OCI-LY7 (cell line): ENCODE measurements around the gene CTNNA3. TPM values are rescaled to one million over a fixed set of nuclear protein-coding genes. Genes with fewer than 3 reads are reported as not detected.

Experiments
- BruUV-seq: library from RNA; stranded (reverse); fragments of 400-500 nt; replicated peaks from 2 replicates; lab custom pipeline; 2021; lab: Mats Ljungman, UMichigan
- CTCF ChIA-PET: fragments of 300-600 bp; sonication (Branson Sonifier 250); formaldehyde crosslinking; loops from one replicate; lab custom pipeline; 2022; ENCODE audit warnings: antibody characterized with exemption; ENCODE audit not compliant: unreplicated experiment; lab: Charles Lee
- POLR2A ChIA-PET: fragments of 300-600 bp; sonication (Branson Sonifier 250); formaldehyde crosslinking; loops from one replicate; lab custom pipeline; 2022; ENCODE audit warnings: antibody characterized with exemption; lab: Charles Lee
- DNase-seq: peaks from one replicate; pipeline ENCODE4 v3.0.0-alpha.2; 2015; ENCODE audit warnings: low spot score
- H2AFZ ChIP-seq: fragments of 200-600 bp; sonication (generic), shearing (Covaris generic); 2 replicates; pipeline ENCODE4 v1.6.1; 2014; ENCODE audit warnings: mild to moderate bottlenecking, antibody characterized with exemption, low read length, moderate library complexity
- H3K27ac ChIP-seq: fragments of 200-600 bp; sonication (generic); 2 replicates; pipeline ENCODE4 v1.5.1; 2014; ENCODE audit warnings: mixed run types, low read depth, mild to moderate bottlenecking, moderate library complexity, low read length, inconsistent platforms; ENCODE audit not compliant: poor library complexity, severe bottlenecking
- H3K36me3 ChIP-seq: fragments of 200-600 bp; sonication (generic); 2 replicates; pipeline ENCODE4 v1.6.1; 2014; ENCODE audit warnings: mild to moderate bottlenecking, antibody characterized with exemption, low read length, moderate library complexity, mixed read lengths; ENCODE audit not compliant: insufficient read depth
- H3K4me1 ChIP-seq: fragments of 200-600 bp; sonication (generic); 2 replicates; pipeline ENCODE4 v1.5.1; 2014; ENCODE audit warnings: mild to moderate bottlenecking, low read length; ENCODE audit not compliant: insufficient read depth, poor library complexity, severe bottlenecking
- H3K4me2 ChIP-seq: fragments of 200-600 bp; sonication (generic); 2 replicates; pipeline ENCODE4 v1.6.1; 2014; ENCODE audit warnings: mild to moderate bottlenecking, low read length
- H3K4me3 ChIP-seq: fragments of 200-600 bp; sonication (generic); 2 replicates; pipeline ENCODE4 v1.5.1; 2014; ENCODE audit warnings: mild to moderate bottlenecking, low read depth, low read length; ENCODE audit not compliant: poor library complexity, severe bottlenecking
- H3K79me2 ChIP-seq: fragments of 200-600 bp; sonication (generic); 2 replicates; pipeline ENCODE4 v1.6.1; 2016; ENCODE audit warnings: low read depth, mild to moderate bottlenecking, low read length, moderate library complexity, mixed read lengths; ENCODE audit not compliant: insufficient read depth
- H3K9me2 ChIP-seq: fragments of 200-600 bp; sonication (generic); 2 replicates; pipeline ENCODE4 v1.6.1; 2016; ENCODE audit warnings: mild to moderate bottlenecking, low read length, mixed read lengths; ENCODE audit not compliant: insufficient read depth
- H3K9me3 ChIP-seq: fragments of 200-600 bp; sonication (generic); 2 replicates; pipeline ENCODE4 v1.6.1; 2014; ENCODE audit warnings: mild to moderate bottlenecking, mixed run types, low read length, mixed read lengths
- H4K20me1 ChIP-seq: fragments of 200-600 bp; sonication (generic); 2 replicates; pipeline ENCODE4 v1.6.1; 2014; ENCODE audit warnings: mild to moderate bottlenecking, antibody characterized with exemption, low read length, moderate library complexity, mixed read lengths; ENCODE audit not compliant: insufficient read depth
- CTCF ChIP-seq: fragments of 200-600 bp; sonication (generic); conservative IDR thresholded peaks from 2 replicates; pipeline ENCODE4 v1.5.1; 2014; ENCODE audit warnings: mild to moderate bottlenecking, antibody characterized with exemption, low read length, moderate library complexity, mixed read lengths
- EZH2phosphoT487 ChIP-seq: fragments of 200-600 bp; sonication (generic); IDR thresholded peaks from 2 replicates; pipeline ENCODE4 v1.6.1; 2018; ENCODE audit warnings: low read depth, borderline replicate concordance, mild to moderate bottlenecking, mixed run types, antibody characterized with exemption, low read length, moderate library complexity, mixed read lengths
- intact Hi-C: fragments of 100-400 bp; cut with micrococcal nuclease; formaldehyde crosslinking; loops from one replicate; pipeline ENCODE4 v1.10.0; 2022; ENCODE audit not compliant: unreplicated experiment
- total RNA-seq, 2 experiments: library from RNA; depleted of rRNA in 1 of 2; stranded (reverse); fragments of >200 nt in 1 of 2; shearing (Covaris generic) in 1 of 2; gene quantifications; 2 replicates each; pipeline ENCODE4 v1.2.3, GENCODE V29; 2014 to 2022

Gene CTNNA3
- total RNA-seq, 2 experiments from 2014 or later: not detected

DNA sequence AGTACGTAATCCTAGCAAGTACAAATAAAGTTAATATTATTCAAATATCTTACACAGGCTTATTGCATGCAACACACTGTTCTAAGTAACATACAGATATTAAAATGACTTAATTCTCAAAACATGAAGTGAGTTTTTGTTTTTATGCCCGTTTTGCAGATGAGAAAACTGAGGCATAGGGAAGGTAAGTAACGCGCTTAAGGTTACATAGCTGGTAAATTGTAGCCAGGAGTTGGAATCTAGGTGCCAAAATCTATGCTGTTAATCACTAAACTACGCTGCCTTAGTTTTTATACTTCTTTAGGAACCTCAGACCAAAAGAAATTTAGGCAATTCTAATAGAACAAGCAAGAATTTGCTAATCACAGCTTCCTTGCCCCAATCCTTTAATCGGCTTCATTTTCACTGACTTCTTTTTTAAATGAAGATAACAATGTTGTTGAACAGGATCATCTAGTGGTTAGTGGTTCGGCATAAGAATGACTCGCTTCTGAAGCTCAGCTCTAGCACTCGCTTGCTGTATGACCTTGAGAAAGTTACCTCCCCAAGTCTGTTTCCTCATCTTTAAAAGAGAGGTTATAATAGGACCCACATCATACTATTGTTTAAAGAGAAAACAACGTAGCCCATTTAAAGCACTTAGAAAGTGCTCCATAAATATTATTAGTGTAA is 771.2 kb downstream of the CTNNA3 start:
- CTCF ChIA-PET: no interaction called here
- H3K36me3 ChIP-seq: no peaks in the 10 kb centered on the region
- no peak overlapping the region for H2AFZ ChIP-seq
- H3K27ac ChIP-seq: no peak overlapping the region
- H3K4me3 ChIP-seq: no peak overlapping the region
- no peaks in the 10 kb centered on the region for H3K4me1 ChIP-seq
- no peaks in the 10 kb centered on the region for H4K20me1 ChIP-seq
- no peaks in the 10 kb centered on the region for H3K9me3 ChIP-seq
- H3K79me2 ChIP-seq: no peaks in the 10 kb centered on the region
- POLR2A ChIA-PET: interaction anchor here (1.1 to 1.3 kb wide), 3 partner anchors 10 to 161 kb away, joined by 3 to 5 read pairs (median 3); no protein-coding TSS in a partner anchor
- no peak for DNase-seq
- intact Hi-C loops: no loop called here
- no peak overlapping the region for H3K4me2 ChIP-seq
- H3K9me2 ChIP-seq: no peaks in the 10 kb centered on the region
- TF ChIP-seq CTCF (no peak), EZH2phosphoT487 (no peak)
- BruUV-seq: no TSS peak

- no peak for TF ChIP-seq CTCF
- no peak for TF ChIP-seq EZH2phosphoT487
- ChIA-PET CTCF (no interaction called here), POLR2A (no interaction called here)
- no peak for DNase-seq
- no peaks in the 10 kb centered on the region for H3K9me3 ChIP-seq
- H3K79me2 ChIP-seq: no peaks in the 10 kb centered on the region
- intact Hi-C loops: no loop called here
- H3K9me2 ChIP-seq: no peaks in the 10 kb centered on the region
- H3K4me2 ChIP-seq: no peak overlapping the region
- no peaks in the 10 kb centered on the region for H3K36me3 ChIP-seq
- no peaks in the 10 kb centered on the region for H3K4me1 ChIP-seq
- H3K27ac ChIP-seq: no peak overlapping the region
- no peak overlapping the region for H2AFZ ChIP-seq
- no peak overlapping the region for H3K4me3 ChIP-seq
- no peaks in the 10 kb centered on the region for H4K20me1 ChIP-seq
- BruUV-seq: no TSS peak
Measured at GRCh38 chr10:66919248-66919647, 776.7 kb downstream of the CTNNA3 start.

- Histone ChIP-seq H3K36me3 (no peaks in the 10 kb centered on the region), H4K20me1 (no peaks in the 10 kb centered on the region), H3K9me3 (no peaks in the 10 kb centered on the region), H3K4me2 (no peak overlapping the region), H3K4me1 (no peaks in the 10 kb centered on the region), H3K4me3 (no peak overlapping the region), H3K27ac (no peak overlapping the region), H3K79me2 (no peaks in the 10 kb centered on the region), H2AFZ (no peak overlapping the region), H3K9me2 (no peaks in the 10 kb centered on the region)
- ChIA-PET POLR2A (interaction anchor here (0.7 to 0.9 kb wide), 2 partner anchors 13 to 862 kb away, joined by 3 read pairs; no protein-coding TSS in a partner anchor), CTCF (no interaction called here)
- intact Hi-C loops: no loop called here
- TF ChIP-seq CTCF (no peak), EZH2phosphoT487 (no peak)
- no peak for DNase-seq
- BruUV-seq: no TSS peak
Measured at GRCh38 chr10:66917104-66917503, 778.9 kb downstream of the CTNNA3 start.
